Endothelial cell of umbilical vein (primary cell): Measurements from ENCODE around the gene FHOD3.

Source experiments
- CTCF ChIP-seq, 2 donors: IDR thresholded peaks; 1 replicate in 1 of 2; 2 replicates in 1 of 2; pipeline ENCODE4 v1.5.1; 2011; ENCODE audit warnings: low read length in 2 of 2, mild to moderate bottlenecking in 2 of 2, moderate library complexity in 2 of 2, control low read depth in 1 of 2, inconsistent platforms in 1 of 2, low read depth in 1 of 2; ENCODE audit not compliant: insufficient read depth in 1 of 2; ENCODE audit errors: extremely low read depth in 1 of 2
- EZH2 ChIP-seq: IDR thresholded peaks from 2 replicates; pipeline ENCODE4 v1.6.1; 2012; ENCODE audit warnings: borderline replicate concordance, low read depth, mild to moderate bottlenecking, moderate library complexity, low read length, inconsistent platforms; ENCODE audit not compliant: severe bottlenecking
- GATA2 ChIP-seq: IDR thresholded peaks from 2 replicates; pipeline ENCODE4 v1.7.0; 2011; ENCODE audit warnings: low read depth, mild to moderate bottlenecking, moderate library complexity, mixed read lengths, low read length; ENCODE audit not compliant: insufficient read length, insufficient read depth
- POLR2A ChIP-seq: IDR thresholded peaks from 2 replicates; pipeline ENCODE4 v1.6.1; 2012; ENCODE audit warnings: low read depth, mild to moderate bottlenecking, control low read depth, low read length
- POLR2AphosphoS5 ChIP-seq: IDR thresholded peaks from 2 replicates; pipeline ENCODE4 v1.6.1; 2012; ENCODE audit warnings: low read depth, mild to moderate bottlenecking, control low read depth, low read length, moderate library complexity; ENCODE audit not compliant: insufficient read depth

GRCh38 chr18:36734596-36734995, 437.1 kb downstream of the FHOD3 start:
- TF ChIP-seq CTCF (IDR thresholded peaks at IDR 0.05; ENCODE audit: extremely low read depth in 1 of 2, insufficient read depth in 1 of 2, low read depth in 1 of 2, low read length in 2 of 2) = no peak
- no peak for TF ChIP-seq POLR2AphosphoS5
- no peak for TF ChIP-seq EZH2
- no peak for TF ChIP-seq POLR2A
- TF ChIP-seq GATA2 = no peak
